WTC11 (cell line): ENCODE results near the gene TRPM8. TPM values are rescaled to one million over a fixed set of nuclear protein-coding genes. Genes with fewer than 3 reads are reported as not detected.

ENCODE experiments used
- ATAC-seq: fragments of 200-7000 bp; cut with Tn5 transposase; 2 replicates; pipeline ENCODE4 v1.10.0; 2021; ENCODE audit warnings: mild to moderate bottlenecking, moderate library complexity
- CTCF ChIA-PET: fragments of 300-600 bp; sonication (Branson Sonifier 250); formaldehyde crosslinking; loops from one replicate; lab custom pipeline; 2021; ENCODE audit warnings: antibody characterized with exemption; lab: Charles Lee
- POLR2A ChIA-PET: fragments of 350-600 bp; sonication (Branson Sonifier 250); formaldehyde crosslinking; loops from one replicate; lab custom pipeline; 2021; ENCODE audit warnings: antibody characterized with exemption; lab: Charles Lee
- DNase-seq: peaks from one replicate; pipeline ENCODE4 v3.0.0; 2021; ENCODE audit warnings: low spot score
- H3K27ac Mint-ChIP-seq: 2 replicates; pipeline ENCODE4 v1.8.0; 2021; ENCODE audit warnings: mixed read lengths
- H3K27me3 Mint-ChIP-seq: 2 replicates; pipeline ENCODE4 v1.8.0; 2021; ENCODE audit warnings: low read depth, mild to moderate bottlenecking, moderate library complexity, mixed read lengths
- H3K36me3 Mint-ChIP-seq: 2 replicates; pipeline ENCODE4 v1.8.0; 2021; ENCODE audit warnings: mixed read lengths
- H3K4me1 Mint-ChIP-seq: 2 replicates; pipeline ENCODE4 v1.8.0; 2022; ENCODE audit warnings: mixed read lengths
- H3K4me3 Mint-ChIP-seq: 2 replicates; pipeline ENCODE4 v1.8.0; 2021; ENCODE audit warnings: mild to moderate bottlenecking, moderate library complexity, mixed read lengths
- H3K9me3 Mint-ChIP-seq: 2 replicates; pipeline ENCODE4 v1.8.0; 2021; ENCODE audit warnings: mixed read lengths
- FOXK1 ChIP-seq: sonication (generic); formaldehyde crosslinking; IDR thresholded peaks from 2 replicates; pipeline ENCODE4 v1.8.0; 2022; ENCODE audit warnings: mild to moderate bottlenecking, moderate library complexity, missing genetic modification reagents
- FOXP4 ChIP-seq: sonication (generic); formaldehyde crosslinking; IDR thresholded peaks from 2 replicates; pipeline ENCODE4 v1.8.0; 2022; ENCODE audit warnings: mild to moderate bottlenecking, missing genetic modification reagents
- GTF2I ChIP-seq: fragments of 250-450 bp; sonication (Bioruptor Pico); conservative IDR thresholded peaks from 2 replicates; pipeline ENCODE4 v1.4.0; 2021; ENCODE audit warnings: mild to moderate bottlenecking
- MAX ChIP-seq: sonication (generic); formaldehyde crosslinking; IDR thresholded peaks from 2 replicates; pipeline ENCODE4 v1.8.0; 2022; ENCODE audit warnings: mild to moderate bottlenecking, missing genetic modification reagents
- MLX ChIP-seq: sonication (generic); formaldehyde crosslinking; IDR thresholded peaks from 2 replicates; pipeline ENCODE4 v1.8.1; 2023; ENCODE audit warnings: mild to moderate bottlenecking, missing genetic modification reagents, moderate library complexity
- PREB ChIP-seq: sonication (generic); formaldehyde crosslinking; IDR thresholded peaks from 2 replicates; pipeline ENCODE4 v1.8.1; 2022; ENCODE audit warnings: mild to moderate bottlenecking, missing genetic modification reagents, moderate library complexity, borderline replicate concordance
- SMAD4 ChIP-seq: sonication (generic); formaldehyde crosslinking; IDR thresholded peaks from 2 replicates; pipeline ENCODE4 v1.8.0; 2022; ENCODE audit warnings: mild to moderate bottlenecking, missing genetic modification reagents
- SP1 ChIP-seq: sonication (generic); formaldehyde crosslinking; conservative IDR thresholded peaks from 2 replicates; pipeline ENCODE4 v1.8.1; 2022; ENCODE audit warnings: missing genetic modification reagents
- TCF7 ChIP-seq: sonication (generic); formaldehyde crosslinking; IDR thresholded peaks from 2 replicates; pipeline ENCODE4 v1.8.0; 2022; ENCODE audit warnings: mild to moderate bottlenecking, low read depth, missing genetic modification reagents, moderate library complexity
- TP53 ChIP-seq: sonication (generic); formaldehyde crosslinking; IDR thresholded peaks from 2 replicates; pipeline ENCODE4 v1.8.1; 2023; ENCODE audit warnings: mild to moderate bottlenecking, missing genetic modification reagents
- USF1 ChIP-seq: sonication (generic); formaldehyde crosslinking; IDR thresholded peaks from 2 replicates; pipeline ENCODE4 v1.8.0; 2022; ENCODE audit warnings: mild to moderate bottlenecking, missing genetic modification reagents
- ZNF121 ChIP-seq: sonication (generic); formaldehyde crosslinking; IDR thresholded peaks from 2 replicates; pipeline ENCODE4 v1.8.0; 2023; ENCODE audit warnings: missing genetic modification reagents
- ZNF232 ChIP-seq: sonication (generic); formaldehyde crosslinking; IDR thresholded peaks from 2 replicates; pipeline ENCODE4 v1.8.0; 2022; ENCODE audit warnings: mild to moderate bottlenecking, missing genetic modification reagents
- ZNF281 ChIP-seq: sonication (generic); formaldehyde crosslinking; IDR thresholded peaks from 2 replicates; pipeline ENCODE4 v1.8.0; 2023; ENCODE audit warnings: mild to moderate bottlenecking, missing genetic modification reagents
- ZNF416 ChIP-seq: fragments of 250-450 bp; sonication (Bioruptor Pico); IDR thresholded peaks from 2 replicates; pipeline ENCODE4 v1.9.0; 2021; ENCODE audit warnings: mild to moderate bottlenecking, inconsistent platforms
- total RNA-seq: library from RNA; stranded (reverse); gene quantifications from 3 replicates; pipeline ENCODE4 v1.2.3, GENCODE V29; 2021

TRPM8 gene
- total RNA-seq, 1 experiment from 2014 or later: 0.26 TPM

- Mint-ChIP-seq H3K4me3 (no peak overlapping the region), H3K4me1 (no peaks in the 10 kb centered on the region; the same call in 1 of the 2 replicates), H3K36me3 (no peaks in the 10 kb centered on the region), H3K9me3 (no peaks in the 10 kb centered on the region), H3K27me3 (no peaks in the 10 kb centered on the region), H3K27ac (no peak overlapping the region)
- DNase-seq (no peak), ATAC-seq (no peak)
- CTCF ChIA-PET: no interaction called here
- POLR2A ChIA-PET: interaction anchor here (0.7 kb wide), 1 partner anchor 93 kb away, joined by 3 read pairs; no protein-coding TSS in a partner anchor
- TF ChIP-seq GTF2I (CRISPR knock-in tag) (no peak), USF1 (CRISPR knock-in tag) (no peak), TP53 (no peak), SMAD4 (CRISPR knock-in tag) (no peak), FOXP4 (CRISPR knock-in tag) (no peak)
Observed at GRCh38 chr2:234060236-234060635, 143.1 kb downstream of the TRPM8 start.

- no peaks in the 10 kb centered on the region for H3K36me3 Mint-ChIP-seq
- no peak for TF ChIP-seq FOXK1
- no peak for TF ChIP-seq PREB (CRISPR knock-in tag)
- no peak for TF ChIP-seq SP1 (CRISPR knock-in tag)
- no peak for TF ChIP-seq USF1 (CRISPR knock-in tag)
- TF ChIP-seq TCF7 (CRISPR knock-in tag): no peak
- TF ChIP-seq ZNF416 (CRISPR knock-in tag): no peak
- TF ChIP-seq ZNF121 (CRISPR knock-in tag): no peak
- no peak for TF ChIP-seq MAX
- no peak for TF ChIP-seq ZNF232 (CRISPR knock-in tag)
- TF ChIP-seq ZNF281 (CRISPR knock-in tag): no peak
- TF ChIP-seq MLX (CRISPR knock-in tag): no peak
- TF ChIP-seq, all 79 proteins: peak for 0
- ATAC-seq (no peak), DNase-seq (no peak)
- Mint-ChIP-seq H3K27ac (no peak overlapping the region), H3K9me3 (no peaks in the 10 kb centered on the region), H3K4me1 (no peaks in the 10 kb centered on the region; the same call in 1 of the 2 replicates), H3K4me3 (no peak overlapping the region), H3K27me3 (no peaks in the 10 kb centered on the region)
- POLR2A ChIA-PET: no interaction called here
- CTCF ChIA-PET: no interaction called here
Observed at GRCh38 chr2:234061624-234062257, 144.6 kb downstream of the TRPM8 start.
